GM19351 (cell line): Measurements from ENCODE around the gene DENND11.

Experiments
- ATAC-seq: cut with Tn5 transposase; IDR thresholded peaks from one replicate; pipeline ENCODE4 v1.9.1; 2021; ENCODE audit warnings: mild to moderate bottlenecking, moderate library complexity; ENCODE audit not compliant: unreplicated experiment

DENND11 gene

GRCh38 chr7:141685285-141686023 is 16.5 kb downstream of the DENND11 start:
- ATAC-seq: no peak

GRCh38 chr7:141679014-141679413 is 23.0 kb downstream of the DENND11 start:
- peak; percentile 90 for ATAC-seq

GRCh38 chr7:141676618-141677017 is 25.3 kb downstream of the DENND11 start:
- ATAC-seq: no peak

- no peak for ATAC-seq
These were observed 26.3 kb downstream of the DENND11 start for GRCh38 chr7:141675436-141676215.

- no peak for ATAC-seq
These were observed 27.3 kb downstream of the DENND11 start for GRCh38 chr7:141674702-141675101.

GRCh38 chr7:141674171-141674671 is 27.7 kb downstream of the DENND11 start:
- no peak for ATAC-seq

GRCh38 chr7:141673346-141673745 is 28.6 kb downstream of the DENND11 start:
- no peak for ATAC-seq

- ATAC-seq: no peak
These were observed 30.1 kb downstream of the DENND11 start for GRCh38 chr7:141671705-141672496.

- no peak for ATAC-seq
These were observed 33.1 kb downstream of the DENND11 start for GRCh38 chr7:141668853-141669252.

GRCh38 chr7:141666071-141666470 is 35.9 kb downstream of the DENND11 start:
- no peak for ATAC-seq

GRCh38 chr7:141665208-141666035 is 36.5 kb downstream of the DENND11 start:
- ATAC-seq: no peak

- ATAC-seq: no peak
These were observed 37.5 kb downstream of the DENND11 start for GRCh38 chr7:141664450-141664849.

GRCh38 chr7:141663081-141663849 is 38.7 kb downstream of the DENND11 start:
- ATAC-seq: no peak

GRCh38 chr7:141660259-141660658 is 41.7 kb downstream of the DENND11 start:
- no peak for ATAC-seq

GRCh38 chr7:141659501-141659900 is 42.5 kb downstream of the DENND11 start:
- no peak for ATAC-seq

GRCh38 chr7:141654551-141654950 is 47.4 kb downstream of the DENND11 start:
- peak; percentile 83 for ATAC-seq

GRCh38 chr7:141652691-141653090 is 49.3 kb downstream of the DENND11 start:
- ATAC-seq: no peak
